Common myeloid progenitor, CD34-positive (primary cell): ENCODE results near the gene CDH4.

Experiments
- CTCF ChIA-PET: fragments of 350-600 bp; sonication (Branson Sonifier 250); formaldehyde crosslinking; loops from one replicate; lab custom pipeline; 2021; ENCODE audit warnings: antibody characterized with exemption; lab: Charles Lee
- POLR2A ChIA-PET: fragments of 350-600 bp; sonication (Branson Sonifier 250); formaldehyde crosslinking; loops from one replicate; lab custom pipeline; 2021; ENCODE audit warnings: antibody characterized with exemption; lab: Charles Lee
- DNase-seq, 3 donors: peaks; one replicate each; pipeline versions ENCODE4 v3.0.0 to v3.0.0-alpha.2; 2013
- H3K27ac ChIP-seq, 2 experiments: 1 replicate in 1 of 2; 2 replicates in 1 of 2; pipeline ENCODE4 v1.7.0; 2013; ENCODE audit warnings: inconsistent platforms in 2 of 2, low read length in 2 of 2, mild to moderate bottlenecking in 2 of 2, low read depth in 1 of 2, moderate library complexity in 1 of 2; ENCODE audit not compliant: severe bottlenecking in 2 of 2, insufficient read depth in 1 of 2, poor library complexity in 1 of 2
- H3K27me3 ChIP-seq, 5 experiments: replicated peaks in 2 of 5; 1 replicate in 3 of 5; 2 replicates in 2 of 5; pipeline versions ENCODE4 v1.6.1 to v1.7.0; 2013; ENCODE audit warnings: low read length in 4 of 5, mild to moderate bottlenecking in 2 of 5, moderate library complexity in 2 of 5, inconsistent platforms in 1 of 5; ENCODE audit not compliant: insufficient read depth in 5 of 5, control insufficient read depth in 4 of 5
- H3K36me3 ChIP-seq, 4 experiments: 1 replicate in 2 of 4; 2 replicates in 2 of 4; pipeline versions ENCODE4 v1.6.1 to v1.7.0; 2013; ENCODE audit warnings: low read length in 3 of 4, control low read depth in 1 of 4, mild to moderate bottlenecking in 1 of 4; ENCODE audit not compliant: control insufficient read depth in 4 of 4, insufficient read depth in 4 of 4
- H3K4me1 ChIP-seq, 4 experiments: 1 replicate in 3 of 4; 2 replicates in 1 of 4; pipeline versions ENCODE4 v1.6.1 to v1.7.1; 2013; ENCODE audit warnings: low read length in 3 of 4, mild to moderate bottlenecking in 3 of 4, control low read depth in 1 of 4, inconsistent platforms in 1 of 4, moderate library complexity in 1 of 4; ENCODE audit not compliant: control insufficient read depth in 4 of 4, insufficient read depth in 4 of 4; ENCODE audit errors: control extremely low read depth in 1 of 4
- H3K4me3 ChIP-seq, 7 experiments: 1 replicate in 4 of 7; 2 replicates in 3 of 7; pipeline versions ENCODE4 v1.5.1 to v1.7.0; 2013; ENCODE audit warnings: mild to moderate bottlenecking in 7 of 7, low read length in 6 of 7, moderate library complexity in 6 of 7, inconsistent platforms in 2 of 7, low read depth in 2 of 7, control low read depth in 1 of 7; ENCODE audit not compliant: insufficient read depth in 4 of 7, control insufficient read depth in 1 of 7; ENCODE audit errors: extremely low read depth in 1 of 7
- H3K9me3 ChIP-seq, 5 experiments: 1 replicate in 4 of 5; 2 replicates in 1 of 5; pipeline versions ENCODE4 v1.6.1 to v1.7.1; 2013; ENCODE audit warnings: low read length in 4 of 5, mild to moderate bottlenecking in 2 of 5, inconsistent platforms in 1 of 5, low read depth in 1 of 5, moderate library complexity in 1 of 5; ENCODE audit not compliant: control insufficient read depth in 4 of 5, insufficient read depth in 2 of 5; ENCODE audit errors: control extremely low read depth in 1 of 5
- WGBS: methylation state at CpG from one replicate; pipeline ENCODE4 v1.1.5; 2013; ENCODE audit not compliant: insufficient coverage; 5-methylcytosine and 5-hydroxymethylcytosine counted together

CDH4 gene

GRCh38 chr20:61548069-61548468, 296.0 kb downstream of the CDH4 start:
- 96% methylated on average over 4 of the region's 4 CpGs for WGBS
- Histone ChIP-seq H3K27me3 (no peaks in the 10 kb centered on the region), H3K36me3 (no peaks in the 10 kb centered on the region), H3K4me1 (no peaks in the 10 kb centered on the region), H3K27ac (no peak overlapping the region), H3K4me3 (no peak overlapping the region), H3K9me3 (peaks cover 0 to 27% (median 0%) of the 10 kb centered on the region in 5 experiments)
- POLR2A ChIA-PET = no interaction called here
- CTCF ChIA-PET = no interaction called here
- DNase-seq = no peak

GRCh38 chr20:61549865-61550264, 297.8 kb downstream of the CDH4 start:
- H3K36me3 ChIP-seq = no peaks in the 10 kb centered on the region
- no peaks in the 10 kb centered on the region for H3K4me1 ChIP-seq
- H3K4me3 ChIP-seq = no peak overlapping the region
- H3K9me3 ChIP-seq = peaks cover 0 to 34% (median 0%) of the 10 kb centered on the region in 5 experiments
- WGBS = 92% methylated on average over 2 of the region's 2 CpGs
- H3K27me3 ChIP-seq = no peaks in the 10 kb centered on the region
- H3K27ac ChIP-seq = no peak overlapping the region
- ChIA-PET CTCF (no interaction called here), POLR2A (no interaction called here)
- DNase-seq = no peak

- Histone ChIP-seq H3K4me3 (no peak overlapping the region), H3K27me3 (no peaks in the 10 kb centered on the region), H3K4me1 (no peaks in the 10 kb centered on the region), H3K27ac (no peak overlapping the region), H3K36me3 (no peaks in the 10 kb centered on the region), H3K9me3 (peaks cover 0 to 32% (median 0%) of the 10 kb centered on the region in 5 experiments)
- ChIA-PET CTCF (no interaction called here), POLR2A (no interaction called here)
- WGBS = 100% methylated on average over 1 of the region's 2 CpGs
- no peak for DNase-seq
Observed at GRCh38 chr20:61551401-61551800, 299.3 kb downstream of the CDH4 start.

- H3K4me1 ChIP-seq = no peaks in the 10 kb centered on the region
- no peaks in the 10 kb centered on the region for H3K36me3 ChIP-seq
- WGBS = 98% methylated on average over 8 of the region's 10 CpGs
- H3K9me3 ChIP-seq = peaks cover 0 to 31% (median 2%) of the 10 kb centered on the region in 5 experiments
- CTCF ChIA-PET = no interaction called here
- no peak overlapping the region for H3K27ac ChIP-seq
- no peak for DNase-seq
- POLR2A ChIA-PET = no interaction called here
- no peaks in the 10 kb centered on the region for H3K27me3 ChIP-seq
- H3K4me3 ChIP-seq = no peak overlapping the region
Observed at GRCh38 chr20:61554617-61555016, 302.6 kb downstream of the CDH4 start.

DNA sequence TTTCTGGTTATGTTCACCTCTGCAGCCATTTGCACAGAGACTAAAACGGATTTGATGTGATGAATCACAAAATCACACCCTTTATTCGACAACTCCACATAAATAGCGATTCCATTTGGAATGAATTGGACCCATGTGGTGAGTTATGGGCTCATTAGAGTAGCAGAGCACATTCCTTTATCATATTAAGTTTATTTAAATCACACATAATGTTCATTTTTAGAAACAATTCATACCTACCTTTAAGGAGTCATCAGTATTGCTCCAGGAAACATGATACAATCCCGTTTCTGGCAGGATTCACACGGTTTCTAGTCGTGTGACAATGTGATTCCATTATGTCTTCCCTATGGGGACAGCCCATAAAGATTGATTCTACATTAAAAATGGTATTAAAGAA, 303.5 kb downstream of the CDH4 start:
- DNase-seq = no peak
- Histone ChIP-seq H3K27me3 (no peaks in the 10 kb centered on the region), H3K27ac (no peak overlapping the region), H3K36me3 (no peaks in the 10 kb centered on the region), H3K4me1 (no peaks in the 10 kb centered on the region), H3K9me3 (peaks cover 0 to 34% (median 2%) of the 10 kb centered on the region in 5 experiments), H3K4me3 (no peak overlapping the region)
- WGBS = no CpG with 5 or more reads among the region's 6 CpGs
- CTCF ChIA-PET = no interaction called here
- POLR2A ChIA-PET = no interaction called here

GRCh38 chr20:61556111-61556510, 304.1 kb downstream of the CDH4 start:
- ChIA-PET CTCF (no interaction called here), POLR2A (no interaction called here)
- WGBS = 96% methylated on average over 3 of the region's 3 CpGs
- Histone ChIP-seq H3K4me1 (no peaks in the 10 kb centered on the region), H3K36me3 (no peaks in the 10 kb centered on the region), H3K27me3 (no peaks in the 10 kb centered on the region), H3K4me3 (no peak overlapping the region), H3K9me3 (peaks cover 0 to 33% (median 2%) of the 10 kb centered on the region in 5 experiments), H3K27ac (no peak overlapping the region)
- DNase-seq = no peak

DNA sequence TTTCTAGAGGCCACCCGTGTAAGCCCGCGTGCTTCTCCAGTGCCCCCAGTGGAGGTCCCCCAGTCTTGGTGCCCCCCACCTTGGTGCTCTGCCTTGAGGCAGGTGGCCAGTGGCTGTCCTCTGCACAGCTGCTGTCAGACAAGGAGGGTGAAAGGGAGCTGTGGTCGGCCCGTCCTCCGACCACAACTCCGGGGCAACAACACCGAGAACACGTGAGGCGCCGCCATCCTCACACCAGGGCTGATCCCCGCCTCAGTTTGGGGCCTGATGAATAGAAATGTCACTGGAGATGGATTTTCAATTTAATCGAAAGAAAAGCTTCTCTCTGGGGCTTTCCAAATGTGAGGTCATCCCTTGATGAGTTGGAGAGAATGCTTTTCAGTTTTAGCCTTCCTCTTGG, 304.6 kb downstream of the CDH4 start:
- no peak overlapping the region for H3K4me3 ChIP-seq
- H3K36me3 ChIP-seq = no peaks in the 10 kb centered on the region
- ChIA-PET CTCF (no interaction called here), POLR2A (no interaction called here)
- peaks cover 0 to 30% (median 2%) of the 10 kb centered on the region in 5 experiments for H3K9me3 ChIP-seq
- no peaks in the 10 kb centered on the region for H3K27me3 ChIP-seq
- WGBS = 96% methylated on average over 13 of the region's 13 CpGs
- no peak for DNase-seq
- H3K4me1 ChIP-seq = no peaks in the 10 kb centered on the region
- H3K27ac ChIP-seq = no peak overlapping the region
